ENCODE results near the gene COLGALT1.

COLGALT1 gene

GRCh38 chr19:17602217-17602616 lies 46.8 kb downstream of the COLGALT1 start:
- DNase-seq: no peak

DNA sequence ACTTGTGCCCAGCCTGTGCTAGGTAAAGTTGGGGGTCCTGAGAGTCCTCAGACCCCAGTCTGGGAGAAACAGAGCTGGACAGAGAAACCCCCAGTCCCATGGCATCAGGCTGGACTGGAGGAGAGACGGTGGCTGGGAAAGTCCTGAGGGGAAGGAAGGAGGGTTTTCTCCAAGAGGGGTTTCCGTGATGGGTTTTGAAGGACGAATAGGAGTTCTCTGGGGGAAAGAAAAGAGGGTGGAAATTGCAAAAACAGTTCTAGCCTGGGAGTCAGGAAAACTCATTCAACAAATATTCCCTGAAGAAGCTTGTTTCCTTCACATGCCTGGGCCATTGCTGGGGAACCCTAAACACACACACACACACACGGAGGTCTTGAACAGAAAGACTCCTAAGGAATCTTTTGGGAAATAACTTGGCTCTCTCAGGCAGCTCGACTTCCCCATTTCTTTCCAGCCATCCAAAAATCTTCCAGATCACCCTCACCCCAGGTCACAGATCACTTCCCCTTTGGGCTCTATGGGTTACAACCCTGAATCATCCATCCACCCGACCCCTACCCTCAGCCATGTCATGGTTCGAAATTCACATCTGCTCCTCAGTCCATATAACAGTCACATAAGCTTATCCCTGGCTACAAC lies 47.5 kb downstream of the COLGALT1 start:
- DNase-seq: no peak

- no peak for DNase-seq
These were observed 49.0 kb downstream of the COLGALT1 start for GRCh38 chr19:17604372-17605025.

DNA sequence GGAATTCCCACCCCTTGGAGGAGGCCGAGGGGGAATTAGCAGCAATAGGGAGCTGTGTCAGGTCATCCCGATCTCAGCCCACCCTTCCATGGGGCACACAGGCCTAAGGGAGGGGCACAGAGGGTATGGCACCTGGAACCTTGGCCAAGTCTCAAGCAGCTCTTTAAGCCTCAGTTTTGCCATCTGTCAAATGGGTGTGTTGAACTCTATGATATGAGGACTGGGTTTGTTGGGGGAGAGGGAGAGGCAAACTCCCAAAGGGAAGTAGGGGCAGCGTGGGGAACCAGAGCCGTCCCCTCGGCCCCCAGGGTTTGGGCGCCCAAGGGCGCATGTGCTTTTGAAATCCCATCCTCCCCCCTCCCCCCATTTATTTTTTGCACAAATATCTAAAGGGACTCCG lies 49.7 kb downstream of the COLGALT1 start:
- no peak for DNase-seq

DNA sequence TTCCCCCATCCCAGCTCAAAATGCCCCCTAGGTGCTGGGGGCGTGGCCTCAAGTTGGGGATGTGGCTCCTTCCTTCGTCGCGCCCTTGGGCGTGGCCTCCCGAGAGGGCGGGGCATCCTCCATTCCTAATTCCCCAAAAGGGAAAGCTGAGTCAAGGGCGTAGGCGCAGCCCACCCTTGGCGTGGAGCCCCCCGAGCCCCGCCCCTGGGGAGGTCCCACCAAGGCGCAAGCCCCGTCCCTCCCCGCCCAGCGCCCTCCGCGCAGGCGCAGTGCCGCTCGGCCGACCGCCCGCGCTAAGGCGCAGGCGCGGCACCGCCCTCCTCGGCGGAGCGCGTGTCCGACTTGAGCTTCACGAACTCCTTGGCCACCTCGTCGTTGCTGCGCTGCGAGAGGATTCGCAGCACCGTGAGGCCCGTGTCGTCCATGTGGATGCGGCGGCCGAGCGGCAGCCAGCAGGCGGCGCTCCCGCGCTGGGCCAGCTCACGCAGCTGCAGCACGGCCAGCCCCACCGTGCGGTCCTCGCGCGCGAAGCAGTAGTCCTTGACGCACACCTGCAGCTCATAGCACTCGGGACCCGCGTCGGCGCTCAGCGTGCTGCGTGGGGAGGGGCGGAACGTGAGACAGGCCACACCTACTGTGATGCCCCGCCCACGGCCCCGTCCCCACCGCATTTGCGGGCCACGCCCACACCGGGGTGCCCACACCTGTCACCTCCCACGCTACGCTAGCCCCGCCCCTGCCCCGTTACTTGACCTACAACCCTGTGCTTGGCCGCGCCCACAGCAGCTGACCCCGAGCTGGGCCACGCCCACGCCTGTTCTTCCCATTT lies 50.5 kb downstream of the COLGALT1 start:
- peak; percentile 84 to 99 (median 98) for DNase-seq

GRCh38 chr19:17606590-17607185 lies 51.2 kb downstream of the COLGALT1 start:
- DNase-seq: no peak

- no peak for DNase-seq
These were observed 52.5 kb downstream of the COLGALT1 start for GRCh38 chr19:17607936-17608335.

- no peak for DNase-seq
These were observed 54.9 kb downstream of the COLGALT1 start for GRCh38 chr19:17610384-17610783.

- DNase-seq: no peak
These were observed 56.2 kb downstream of the COLGALT1 start for GRCh38 chr19:17611462-17612244.

DNA sequence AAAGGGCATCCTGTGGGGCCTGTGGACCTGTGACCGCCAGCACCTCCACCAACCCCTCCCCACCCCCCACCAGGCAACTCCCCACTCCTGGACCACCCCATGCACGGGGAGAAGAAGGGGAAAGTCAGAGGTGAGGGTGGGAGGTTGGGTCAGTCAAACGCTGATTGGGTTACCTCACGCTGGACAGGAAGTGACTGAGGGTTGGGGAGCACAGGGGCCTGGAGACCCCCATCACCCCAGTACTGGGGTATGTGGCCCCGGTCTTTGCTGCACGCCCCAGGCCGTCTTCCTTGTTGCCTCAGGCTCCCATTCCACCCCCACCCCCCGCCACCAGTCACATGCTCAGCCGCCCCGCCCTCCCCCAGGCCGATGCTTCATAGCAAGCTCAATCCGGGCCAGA lies 59.0 kb downstream of the COLGALT1 start:
- no peak for DNase-seq

DNA sequence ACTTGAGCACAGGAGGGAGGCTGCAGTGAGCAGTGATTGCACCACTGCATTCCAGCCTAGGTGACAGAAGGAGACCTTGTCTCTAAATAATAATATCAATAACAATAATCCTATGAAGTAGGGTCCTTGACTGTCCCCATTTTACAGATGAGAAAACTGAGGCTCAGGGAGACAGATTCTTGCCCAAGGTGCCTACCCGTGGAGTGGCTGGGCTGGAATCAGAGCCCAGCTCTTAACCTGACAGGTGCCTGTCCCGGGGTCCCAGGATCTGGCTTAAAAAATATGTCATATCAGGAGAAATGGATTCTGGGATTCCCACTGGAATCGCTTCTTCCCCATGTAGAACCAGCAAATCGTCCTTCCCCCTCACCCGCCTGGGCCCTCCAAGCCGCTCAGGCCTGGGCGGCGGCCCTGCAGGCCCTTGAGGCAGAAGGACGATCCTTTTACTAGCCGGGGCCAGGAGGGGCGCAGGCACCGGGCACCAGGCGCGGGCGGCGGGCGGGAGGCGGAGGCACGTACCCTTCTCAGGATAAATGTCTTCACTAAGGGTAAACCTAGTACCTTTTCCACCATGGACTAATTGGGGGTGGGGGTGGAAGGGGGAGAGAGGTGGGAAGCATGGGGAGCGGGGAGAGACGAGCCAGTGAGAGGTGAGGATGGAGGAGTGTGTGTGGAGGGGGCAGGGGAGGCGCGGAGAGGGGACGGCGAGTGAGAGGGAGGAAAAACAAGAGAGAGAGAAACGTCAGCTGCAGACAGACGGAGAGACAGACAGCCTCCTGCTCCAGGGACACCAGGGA lies 60.6 kb downstream of the COLGALT1 start:
- no peak for DNase-seq

- DNase-seq: no peak
These were observed 61.2 kb downstream of the COLGALT1 start for GRCh38 chr19:17616686-17616960.

DNA sequence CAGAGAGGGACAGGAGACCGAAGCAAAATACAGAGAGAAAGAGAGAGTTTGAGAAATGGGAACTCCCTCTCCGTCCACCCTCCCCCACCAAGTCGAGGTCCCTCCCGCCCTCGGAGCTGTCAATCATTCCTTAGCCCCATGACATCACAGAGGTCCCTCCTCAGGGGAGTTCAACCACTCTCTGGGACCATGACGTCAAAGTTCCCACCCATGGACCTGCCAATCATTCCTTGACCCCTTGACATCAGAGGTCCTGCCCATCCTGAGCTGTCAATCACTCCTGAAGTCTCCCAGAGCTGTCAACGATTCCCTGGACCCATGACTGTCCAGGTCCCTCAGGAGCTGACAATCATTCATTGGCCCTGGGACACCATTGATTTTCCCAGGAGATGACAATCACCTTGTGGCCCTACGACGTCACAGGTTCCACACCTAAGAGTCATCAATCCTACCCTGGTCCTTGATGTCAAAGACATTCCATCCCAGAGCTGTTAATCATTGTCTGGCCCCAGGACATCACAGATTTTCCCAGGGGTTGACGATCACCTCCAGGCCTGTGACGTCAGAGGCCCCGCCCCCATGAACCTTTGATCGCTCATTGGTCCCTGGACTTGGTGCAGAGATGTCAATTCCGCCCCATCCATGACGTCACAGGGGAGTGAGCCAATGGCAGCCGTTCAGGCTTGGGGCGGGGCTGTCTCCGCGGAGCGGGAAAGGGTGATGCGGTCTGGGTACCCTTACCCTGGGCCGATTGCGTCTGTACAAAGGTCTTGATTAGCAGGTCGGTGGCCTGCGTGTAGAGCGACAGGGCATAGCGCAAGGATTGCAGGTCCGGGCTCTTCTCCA lies 61.7 kb downstream of the COLGALT1 start:
- no peak for DNase-seq

DNA sequence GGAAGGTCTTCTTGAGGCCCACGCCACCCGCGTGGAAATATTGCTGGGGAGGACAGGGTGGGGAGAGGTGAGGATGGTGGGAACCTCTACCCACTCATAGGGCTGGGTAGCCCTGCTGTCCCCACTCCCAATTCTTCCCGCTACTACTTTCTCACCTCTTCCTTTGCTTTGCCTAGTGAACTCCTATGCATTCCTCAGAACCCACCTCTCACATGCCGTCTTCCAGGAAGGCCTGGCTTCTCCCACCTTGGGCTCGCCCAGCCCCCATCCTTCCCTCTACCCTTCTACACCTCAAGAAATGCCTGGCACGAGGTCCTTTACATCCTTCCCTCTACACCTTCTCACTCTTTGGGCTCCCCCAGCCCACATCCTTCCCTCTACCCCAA lies 62.4 kb downstream of the COLGALT1 start:
- no peak for DNase-seq

DNA sequence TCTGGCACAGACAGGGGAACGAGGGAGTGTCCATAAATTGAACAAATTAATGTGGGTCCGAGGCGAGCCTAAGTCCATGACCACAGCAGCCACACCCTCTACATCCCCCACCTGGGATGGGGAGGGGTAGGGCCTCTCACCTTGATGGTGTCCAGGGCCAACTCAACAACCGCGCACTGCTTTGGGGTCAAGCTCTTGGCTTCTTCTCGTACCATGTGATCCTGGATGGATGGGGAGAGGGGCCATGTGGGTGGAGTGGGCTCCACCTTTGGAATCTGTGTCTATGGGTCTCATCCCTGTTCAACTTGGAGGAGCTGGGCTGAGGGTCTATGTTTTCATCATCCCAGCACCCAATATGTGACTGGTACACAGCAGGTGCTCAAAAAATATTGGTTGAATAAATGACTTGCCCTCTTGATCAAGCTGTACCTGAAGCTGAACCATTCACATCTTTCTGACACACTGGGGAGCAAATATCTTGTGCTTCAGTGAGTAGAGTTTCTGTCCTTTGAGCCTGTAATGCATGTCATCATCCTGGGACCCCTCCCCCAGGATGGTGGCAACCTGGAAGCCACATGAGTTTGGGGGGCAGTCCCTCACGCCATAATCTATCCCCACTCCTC lies 62.9 kb downstream of the COLGALT1 start:
- DNase-seq: no peak

- no peak for DNase-seq
These were observed 63.5 kb downstream of the COLGALT1 start for GRCh38 chr19:17618936-17619335.

- no peak for DNase-seq
These were observed 65.2 kb downstream of the COLGALT1 start for GRCh38 chr19:17620696-17621095.

GRCh38 chr19:17623224-17623935 lies 67.9 kb downstream of the COLGALT1 start:
- no peak for DNase-seq

- no peak for DNase-seq
These were observed 69.0 kb downstream of the COLGALT1 start for GRCh38 chr19:17624314-17624991.

Measured in NCI-H1417 (cell line).